Lower leg skin (tissue), 4 donors: ENCODE results near the gene ZBTB16. TPM values are rescaled to one million over a fixed set of nuclear protein-coding genes. Genes with fewer than 3 reads are reported as not detected.

ENCODE experiments used
- DNase-seq, 2 donors: peaks; one replicate each; pipeline ENCODE4 v3.0.0-alpha.2; 2019; ENCODE audit warnings: low spot score in 2 of 2
- H3K4me3 ChIP-seq: fragments of 200-600 bp; sonication (generic); 2 replicates; pipeline ENCODE4 v1.5.1; 2017; ENCODE audit warnings: mild to moderate bottlenecking, low read depth; ENCODE audit not compliant: poor library complexity, severe bottlenecking
- CTCF ChIP-seq, 3 donors: fragments of 450-650 bp; IDR thresholded peaks; one replicate each; pipeline ENCODE4 v1.5.1; 2016; ENCODE audit warnings: antibody characterized with exemption in 3 of 3, mild to moderate bottlenecking in 3 of 3, moderate library complexity in 2 of 3
- POLR2A ChIP-seq, 2 donors: fragments of 450-650 bp; IDR thresholded peaks; one replicate each; pipeline ENCODE4 v1.6.1; 2016 to 2017; ENCODE audit warnings: antibody characterized with exemption in 2 of 2, mild to moderate bottlenecking in 1 of 2, moderate library complexity in 1 of 2
- WGBS, 2 donors: methylation state at CpG; one replicate each; pipeline ENCODE4 v1.1.5; 2018; 5-methylcytosine and 5-hydroxymethylcytosine counted together
- intact Hi-C: fragments of 100-400 bp; cut with DNase I; formaldehyde crosslinking; loops from one replicate; pipeline ENCODE4 v1.15.0; 2023; ENCODE audit warnings: low total_unique reads
- total RNA-seq, 4 donors: library from RNA; depleted of rRNA; stranded (reverse); fragments of >200 nt; gene quantifications; one replicate each; pipeline ENCODE4 v1.1.0, GENCODE V29; 2016

ZBTB16 gene
- total RNA-seq, 4 donors from 2014 or later: 167 to 369 (median 233) TPM

DNA sequence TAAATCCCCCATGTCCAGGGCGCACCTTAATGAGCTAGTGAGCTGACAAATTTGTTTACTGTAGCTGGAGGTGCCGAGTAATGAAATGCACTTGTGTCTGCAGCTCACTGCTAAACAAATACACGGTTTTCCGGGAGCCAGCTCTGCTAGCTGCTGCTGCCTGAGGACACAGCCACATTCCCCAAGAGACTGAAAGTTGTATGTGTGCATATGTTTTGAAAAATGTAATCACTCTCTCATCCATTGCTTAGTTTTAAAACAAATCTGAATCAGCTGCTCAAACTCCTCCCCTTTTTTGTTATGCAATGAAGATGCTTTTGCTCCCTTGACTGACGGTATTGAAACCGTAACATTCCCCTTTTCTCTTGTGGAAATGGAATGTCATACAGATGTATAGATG is 174.2 kb downstream of the ZBTB16 start:
- WGBS, 2 donors: 74 to 78% methylated on average over 6 of the region's 6 CpGs
- TF ChIP-seq CTCF (IDR thresholded peaks at IDR 0.05) (no peak), POLR2A (IDR thresholded peaks at IDR 0.05) (no peak)
- no peak for DNase-seq
- no peak overlapping the region for H3K4me3 ChIP-seq
- intact Hi-C loops: no loop called here

DNA sequence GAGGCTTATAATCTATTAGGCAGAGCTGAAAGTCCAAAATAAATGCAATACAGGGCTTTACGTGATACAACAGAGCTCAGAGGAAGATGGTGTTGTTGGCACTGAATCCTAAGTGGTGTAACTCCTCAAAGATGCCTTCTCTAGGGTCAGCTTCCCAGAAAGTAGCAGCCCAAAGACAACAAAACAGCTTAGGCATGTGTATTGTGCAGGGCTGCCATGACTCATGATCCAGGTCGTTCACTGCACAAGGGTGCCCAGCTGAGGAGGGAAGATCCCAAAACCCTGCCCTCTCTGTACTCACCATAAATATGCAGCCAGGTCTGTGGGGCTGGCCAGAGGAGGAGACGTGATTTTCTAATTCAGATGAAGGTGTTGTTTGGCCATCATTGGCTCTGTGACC is 177.3 kb downstream of the ZBTB16 start:
- WGBS, 2 donors: 77 to 81% methylated on average over 3 of the region's 3 CpGs
- TF ChIP-seq CTCF (IDR thresholded peaks at IDR 0.05) (no peak), POLR2A (IDR thresholded peaks at IDR 0.05) (no peak)
- intact Hi-C loops: no loop called here
- DNase-seq: no peak
- H3K4me3 ChIP-seq: no peak overlapping the region

GRCh38 chr11:114237321-114238280 is 178.1 kb downstream of the ZBTB16 start:
- TF ChIP-seq CTCF (IDR thresholded peaks at IDR 0.05): no peak
- no peak for TF ChIP-seq POLR2A (IDR thresholded peaks at IDR 0.05)
- 92 to 94% methylated on average over 16 of the region's 16 CpGs for WGBS, 2 donors
- intact Hi-C loops: no loop called here
- DNase-seq: no peak
- H3K4me3 ChIP-seq: no peak overlapping the region

GRCh38 chr11:114239753-114240161 is 180.2 kb downstream of the ZBTB16 start:
- intact Hi-C loops: no loop called here
- no peak for DNase-seq
- TF ChIP-seq CTCF (IDR thresholded peaks at IDR 0.05) (no peak), POLR2A (IDR thresholded peaks at IDR 0.05) (no peak)
- H3K4me3 ChIP-seq: no peak overlapping the region
- WGBS, 2 donors: 91 to 94% methylated on average over 6 of the region's 6 CpGs

DNA sequence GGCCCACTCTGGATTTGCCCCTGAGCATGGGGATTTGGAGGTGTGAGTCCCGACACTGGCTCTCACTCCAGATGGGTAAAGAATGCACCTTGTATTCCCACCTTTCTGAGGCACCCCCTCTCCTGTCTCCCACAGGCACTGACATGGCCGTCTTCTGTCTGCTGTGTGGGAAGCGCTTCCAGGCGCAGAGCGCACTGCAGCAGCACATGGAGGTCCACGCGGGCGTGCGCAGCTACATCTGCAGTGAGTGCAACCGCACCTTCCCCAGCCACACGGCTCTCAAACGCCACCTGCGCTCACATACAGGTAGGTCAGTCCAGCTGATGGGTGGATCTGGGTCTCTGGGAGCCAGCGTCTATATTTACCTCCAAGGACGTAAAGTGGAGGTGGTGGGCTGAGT is 182.5 kb downstream of the ZBTB16 start:
- DNase-seq: no peak
- no peak for TF ChIP-seq POLR2A (IDR thresholded peaks at IDR 0.05)
- TF ChIP-seq CTCF (IDR thresholded peaks at IDR 0.05): no peak
- no peak overlapping the region for H3K4me3 ChIP-seq
- 92 to 93% methylated on average over 14 to 15 of the region's 15 CpGs for WGBS, 2 donors
- intact Hi-C loops: no loop called here
